Colon (tissue), 2 donors: Measurements from ENCODE around the gene TCL1A.
"Not testable (repeated sequence)": the region's sequence is repeated elsewhere in the genome, so short reads cannot be mapped to it uniquely, and the experiment has no call there.

Experiments
- FAIRE-seq: peaks from 2 replicates; lab custom pipeline; 2012; peaks lifted over from hg19 to GRCh38; lab: Jason Lieb, UNC
- donor health status: control.
- donor health status: control.

Gene TCL1A, protein sequence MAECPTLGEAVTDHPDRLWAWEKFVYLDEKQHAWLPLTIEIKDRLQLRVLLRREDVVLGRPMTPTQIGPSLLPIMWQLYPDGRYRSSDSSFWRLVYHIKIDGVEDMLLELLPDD

DNA sequence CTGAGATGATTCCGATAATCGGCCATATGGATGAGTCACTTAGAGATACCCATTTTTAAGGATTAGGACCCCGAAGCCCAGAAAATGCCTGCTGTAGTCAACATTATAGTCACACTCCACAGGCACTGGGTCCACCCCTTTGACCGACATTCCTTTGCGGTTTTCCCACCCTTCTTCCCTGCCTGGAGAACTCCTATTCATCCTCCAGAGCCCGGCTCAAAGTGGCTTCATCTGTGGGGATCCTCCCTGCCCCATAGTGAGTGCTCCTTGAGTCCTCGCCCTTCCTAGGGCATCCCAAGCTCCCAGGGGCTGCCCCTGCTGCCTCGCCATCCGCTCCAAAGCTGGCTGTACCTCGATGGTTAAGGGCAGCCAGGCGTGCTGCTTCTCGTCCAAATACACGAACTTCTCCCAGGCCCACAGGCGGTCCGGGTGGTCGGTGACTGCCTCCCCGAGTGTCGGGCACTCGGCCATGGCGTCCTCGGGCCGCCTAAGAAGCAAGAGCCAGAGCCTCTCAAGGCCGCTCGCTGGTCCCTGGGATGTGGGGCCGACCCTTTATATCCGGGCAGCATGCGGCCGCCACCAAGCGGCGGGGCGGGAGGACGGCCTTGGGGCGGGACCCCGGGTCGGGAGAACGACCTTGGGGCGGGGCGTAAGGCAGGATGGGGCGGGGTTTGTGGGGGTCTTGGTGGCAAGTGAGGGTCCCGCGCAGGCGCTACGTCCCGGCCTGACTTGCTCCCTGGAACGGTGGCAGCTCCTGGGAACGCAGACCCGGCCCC lies at the start of gene TCL1A:
Gene TCL1A (minus strand): TSS at position 530 of the 776 bp plus-strand sequence. CDS start 59 bp downstream, at position 471.
- FAIRE-seq = no peak

DNA sequence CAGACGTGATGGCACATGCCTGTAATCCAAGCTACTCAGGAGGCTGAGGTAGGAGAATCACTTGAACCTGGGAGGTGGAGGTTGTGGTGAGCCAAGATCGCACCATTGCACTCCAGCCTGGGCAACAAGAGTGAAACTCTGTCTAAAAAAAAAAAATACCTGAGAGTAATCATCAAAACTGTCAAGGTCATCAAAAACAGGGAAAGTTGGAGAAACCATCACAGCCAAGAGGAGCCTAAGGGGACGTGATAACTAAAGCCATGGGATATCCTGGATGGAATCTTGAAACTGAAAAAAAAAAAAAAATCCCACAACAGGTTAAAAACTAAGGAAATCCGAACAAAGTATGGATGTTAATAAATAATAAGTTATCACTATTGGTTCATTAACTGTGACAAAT lies 49.1 kb upstream of the TCL1A start:
- FAIRE-seq = not testable (repeated sequence)

DNA sequence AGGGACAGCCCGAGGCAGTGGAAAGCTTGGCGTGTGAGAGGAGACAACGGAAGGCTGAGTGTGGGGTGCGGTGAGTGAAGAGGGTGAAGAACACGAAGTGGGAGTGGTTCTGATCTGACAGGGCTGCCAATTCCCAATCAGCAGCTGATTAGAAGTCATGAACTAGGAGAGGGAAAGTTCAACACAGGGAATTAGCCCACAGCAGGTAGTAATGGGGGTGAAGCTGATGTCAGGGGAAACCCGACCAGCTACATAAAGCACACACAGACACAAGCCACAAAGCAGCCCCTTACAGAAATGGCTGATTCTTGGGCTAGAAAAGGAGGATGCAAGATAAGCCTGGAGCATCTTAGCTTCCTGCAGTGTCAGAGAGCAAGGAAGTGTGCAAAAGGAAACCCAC lies 47.5 kb upstream of the TCL1A start:
- FAIRE-seq = no peak

DNA sequence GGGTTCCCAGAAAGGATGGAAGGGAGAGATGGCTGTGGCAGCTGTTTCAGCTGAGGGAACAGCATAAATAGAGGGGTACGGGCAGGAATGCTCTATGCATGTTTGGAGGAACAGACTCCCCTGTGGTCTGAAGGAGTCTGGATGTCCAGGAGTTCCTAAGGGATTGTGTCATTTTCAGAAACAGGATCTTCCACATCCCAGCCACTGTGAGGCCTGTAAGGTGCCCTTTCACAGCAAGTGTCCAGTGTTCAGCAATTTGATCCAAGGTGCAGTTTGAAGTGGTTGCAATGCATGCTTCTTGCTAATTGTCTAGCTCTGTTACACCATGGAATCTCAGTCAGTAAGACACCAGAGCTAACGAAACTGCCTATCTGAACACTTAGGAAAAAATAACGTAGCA lies 46.7 kb upstream of the TCL1A start:
- FAIRE-seq = no peak

DNA sequence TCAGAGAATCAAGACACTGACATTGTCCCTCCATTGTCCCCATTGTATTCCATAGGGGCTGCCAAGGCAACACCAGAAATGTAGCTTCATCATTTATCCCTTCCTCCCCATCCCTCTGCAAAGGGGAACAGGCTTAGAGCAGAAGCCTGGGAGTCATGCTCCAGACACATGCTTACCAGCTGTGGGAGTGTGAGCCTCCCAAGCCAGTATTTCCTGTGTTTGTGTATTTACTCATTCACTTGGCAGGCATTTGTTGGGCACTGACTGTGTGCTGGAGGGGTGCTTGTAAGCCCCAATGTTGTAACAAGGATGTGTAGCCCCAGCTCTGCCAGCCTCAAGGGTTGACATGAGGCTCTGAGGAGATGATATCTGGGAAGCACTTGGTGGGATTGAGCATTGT lies 46.0 kb upstream of the TCL1A start:
- FAIRE-seq = no peak

DNA sequence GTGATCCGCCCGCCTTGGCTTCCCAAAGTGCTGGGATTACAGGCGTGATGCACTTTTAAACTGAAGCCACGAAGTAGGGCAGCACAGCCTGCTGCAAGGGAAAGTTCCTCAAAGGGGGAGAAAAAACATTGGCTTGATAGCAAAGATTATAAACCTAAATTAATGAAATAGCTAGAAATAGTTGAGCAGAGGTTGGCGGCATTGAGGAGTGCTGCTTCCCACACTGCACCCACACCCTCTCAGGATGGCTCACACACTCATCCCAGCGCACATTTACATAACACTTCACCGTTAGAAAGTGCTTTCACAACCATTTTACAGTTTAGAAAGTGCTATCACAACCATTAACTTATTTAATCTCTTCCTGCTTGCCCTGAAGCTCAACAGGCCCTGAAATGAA lies 44.4 kb upstream of the TCL1A start:
- FAIRE-seq = no peak

DNA sequence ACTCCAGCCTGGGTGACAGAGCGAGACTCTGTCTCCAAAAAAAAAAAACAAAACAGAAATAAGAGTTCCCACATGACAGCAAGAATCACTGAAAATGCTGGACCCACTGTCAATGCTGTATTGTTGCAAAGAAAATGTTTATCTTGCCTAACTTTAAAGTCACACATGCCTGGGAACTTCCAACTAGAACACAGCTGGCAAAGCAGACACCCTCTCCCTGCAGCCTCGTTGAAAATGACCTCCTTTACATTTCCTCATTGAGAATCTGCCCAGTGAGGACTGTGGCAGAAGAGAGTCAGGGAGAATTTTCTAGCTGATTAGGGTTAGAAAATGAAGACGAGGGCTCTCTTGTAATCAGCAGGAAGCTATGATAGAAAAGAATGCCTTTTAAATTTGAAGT lies 42.8 kb upstream of the TCL1A start:
- FAIRE-seq = no peak

DNA sequence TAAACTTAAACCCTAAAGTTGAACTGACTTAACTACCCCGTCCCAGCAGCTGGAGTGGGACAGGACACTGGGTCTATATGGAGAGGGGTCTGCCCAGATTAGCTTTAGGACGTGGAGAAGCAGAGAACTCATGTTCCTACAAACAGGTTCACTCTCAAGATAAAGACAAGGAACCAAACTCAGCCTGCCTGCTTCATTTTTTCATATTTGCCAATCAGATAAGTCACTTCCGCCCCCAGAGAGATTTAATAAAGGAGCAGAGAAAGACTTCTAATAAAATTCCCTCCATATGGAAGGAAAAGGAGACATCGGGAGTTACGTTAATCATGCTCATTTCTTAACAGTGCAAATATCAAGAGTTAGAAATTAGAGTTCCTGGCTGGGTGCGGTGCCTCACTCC lies 42.2 kb upstream of the TCL1A start:
- FAIRE-seq = no peak

DNA sequence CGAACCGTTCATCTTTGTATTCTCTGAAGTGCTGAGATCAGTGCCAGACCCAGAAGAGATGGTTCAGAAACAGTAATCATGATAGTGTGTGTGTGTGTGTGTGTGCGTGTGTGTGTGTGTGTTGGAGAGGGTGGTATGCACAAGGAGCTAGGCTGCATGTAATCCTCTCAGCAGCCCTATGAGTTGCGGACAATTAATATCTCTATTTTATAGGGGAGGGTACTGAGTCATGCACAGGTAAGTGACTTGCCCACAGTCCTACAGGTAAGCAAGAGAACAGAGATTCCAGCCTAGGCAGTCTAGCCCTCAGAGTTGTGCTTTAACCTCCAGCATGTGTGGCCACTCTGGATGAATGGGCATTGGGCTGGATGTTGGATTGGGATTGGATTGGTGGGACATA lies 27.9 kb upstream of the TCL1A start:
- no peak for FAIRE-seq

DNA sequence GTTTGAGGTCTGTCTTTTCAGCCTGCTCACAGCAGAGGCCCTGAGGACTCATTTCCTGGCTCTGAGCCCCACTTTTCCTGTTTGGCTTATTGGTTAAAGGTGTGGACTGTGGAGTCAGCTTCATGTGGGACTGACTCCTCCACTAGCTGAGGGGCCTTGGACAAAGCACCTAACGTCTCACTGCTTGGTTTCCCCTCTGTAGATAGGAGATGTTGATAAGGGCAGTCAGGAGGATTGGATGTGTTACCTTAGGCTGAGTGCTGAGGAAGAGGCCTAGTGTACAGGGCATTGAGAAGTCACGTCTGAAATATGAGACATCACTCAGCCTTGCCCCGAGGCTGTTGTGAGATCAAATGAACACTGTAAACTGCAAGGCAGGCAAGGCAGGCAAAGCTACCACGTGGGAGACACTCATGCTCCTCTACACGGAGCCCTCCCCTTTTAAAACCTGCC lies 27.1 kb upstream of the TCL1A start:
- FAIRE-seq = no peak

DNA sequence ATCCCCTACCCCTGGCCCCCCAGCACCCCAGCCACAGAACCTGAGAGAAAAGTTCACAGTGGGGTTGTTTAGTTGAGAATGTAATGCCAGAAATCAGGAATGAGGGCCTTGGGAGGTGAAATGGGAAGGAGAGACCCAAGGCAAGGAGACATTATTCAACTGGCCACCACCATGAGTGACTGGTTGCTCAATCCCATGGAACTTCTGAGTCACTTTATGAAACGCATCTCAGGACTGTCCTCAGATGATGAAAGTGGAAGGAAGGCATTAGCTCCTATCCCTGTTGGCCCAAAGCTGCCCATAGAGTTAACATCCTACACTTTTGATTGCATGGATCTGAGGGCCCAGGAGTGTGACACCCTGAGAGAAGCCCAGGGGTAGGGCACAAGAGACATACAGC lies 25.4 kb upstream of the TCL1A start:
- no peak for FAIRE-seq

DNA sequence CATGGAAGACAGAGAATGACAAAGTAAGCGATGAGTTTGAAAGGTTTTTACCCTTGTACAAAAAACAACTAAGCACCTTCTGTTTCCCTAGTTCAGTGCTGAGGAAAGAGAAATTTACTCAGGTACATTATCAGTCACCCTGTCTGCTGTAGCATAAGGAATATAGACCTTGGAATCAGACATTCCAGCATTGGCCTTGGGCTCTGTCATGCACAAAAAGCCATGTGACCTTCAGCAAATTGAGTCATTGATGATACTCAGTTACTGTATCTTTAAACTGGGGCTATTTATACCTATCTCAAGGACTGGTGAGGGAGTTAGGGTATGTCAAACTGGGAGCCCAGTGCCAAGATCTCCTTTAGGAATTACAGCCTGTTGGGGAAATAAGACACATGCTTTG lies 19.3 kb upstream of the TCL1A start:
- FAIRE-seq = no peak

DNA sequence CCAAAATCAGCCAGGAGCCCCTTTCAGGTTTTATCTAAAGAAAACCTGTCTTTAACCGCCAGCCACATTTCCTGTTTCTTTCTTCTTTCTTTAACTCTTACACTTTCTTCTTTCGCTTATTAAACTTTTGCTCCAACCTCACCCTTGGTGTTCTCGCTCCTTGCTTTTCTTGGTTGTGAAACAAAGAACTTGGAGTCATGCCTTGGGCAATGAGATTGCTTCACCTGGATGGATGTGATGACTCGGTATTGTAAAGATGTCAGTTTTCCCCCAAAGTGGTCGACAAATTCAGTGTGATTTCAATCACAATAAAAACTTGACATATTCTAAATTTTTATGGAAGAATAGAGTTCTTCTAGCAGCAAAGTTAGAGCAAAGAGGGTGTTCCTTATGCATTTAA lies 16.2 kb upstream of the TCL1A start:
- no peak for FAIRE-seq

DNA sequence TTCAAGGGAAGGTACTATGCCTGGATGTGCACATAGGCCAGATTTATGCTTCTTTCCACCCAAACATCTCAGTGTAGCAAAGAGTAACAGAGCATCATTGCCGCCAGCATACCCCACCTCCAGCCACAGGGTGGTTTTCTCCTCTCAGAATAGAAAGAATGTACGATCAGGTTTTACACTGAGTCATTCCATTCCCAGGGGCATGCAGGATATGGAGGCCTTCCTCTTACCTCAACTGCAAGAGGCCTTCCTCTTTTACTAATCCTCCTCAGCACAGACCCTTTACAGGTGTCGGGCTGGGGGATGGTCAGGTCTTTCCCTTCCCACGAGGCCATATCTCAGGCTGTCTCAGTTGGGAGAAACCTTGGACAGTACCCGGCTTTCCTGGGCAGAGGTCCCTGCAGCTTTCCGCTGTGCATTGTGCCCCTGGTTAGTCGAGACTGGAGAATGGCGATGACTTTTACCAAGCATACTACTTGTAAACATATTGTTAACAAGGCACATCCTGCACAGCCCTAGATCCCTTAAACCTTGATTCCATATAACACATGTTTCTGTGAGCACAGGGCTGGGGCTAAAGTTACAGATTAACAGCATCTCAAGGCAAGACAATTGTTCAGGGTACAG lies 15.6 kb upstream of the TCL1A start:
- not testable (repeated sequence) for FAIRE-seq

DNA sequence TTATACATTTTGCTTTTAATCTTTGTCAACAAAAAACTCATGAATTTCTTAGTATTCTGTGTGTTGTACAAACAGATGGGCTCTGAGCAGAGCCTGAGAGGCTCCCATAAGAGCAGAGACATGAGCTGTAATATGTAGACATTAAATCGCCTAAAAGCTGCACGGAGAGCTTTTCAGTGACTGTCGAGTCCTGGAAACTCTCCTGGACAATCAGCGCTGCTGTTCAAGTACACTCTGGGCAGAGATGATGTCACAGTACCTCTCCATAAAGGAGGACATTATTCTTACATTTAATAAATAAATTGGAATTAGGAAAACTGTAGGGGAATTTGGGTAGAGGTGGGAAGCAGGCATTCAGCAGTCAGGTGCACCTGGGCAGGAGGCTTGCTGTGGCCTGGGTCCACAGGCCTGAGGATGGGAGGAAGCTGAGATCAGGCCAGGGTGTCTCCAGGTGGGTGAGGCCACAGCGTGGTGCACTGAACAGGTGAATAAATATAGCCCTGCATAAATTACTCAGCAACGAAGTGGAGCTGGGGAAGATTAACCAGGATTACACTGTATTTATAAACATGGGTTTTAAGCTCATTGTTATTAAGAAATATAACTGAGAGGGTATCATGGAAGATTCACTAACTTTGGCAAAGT lies 13.3 kb upstream of the TCL1A start:
- FAIRE-seq = no peak

DNA sequence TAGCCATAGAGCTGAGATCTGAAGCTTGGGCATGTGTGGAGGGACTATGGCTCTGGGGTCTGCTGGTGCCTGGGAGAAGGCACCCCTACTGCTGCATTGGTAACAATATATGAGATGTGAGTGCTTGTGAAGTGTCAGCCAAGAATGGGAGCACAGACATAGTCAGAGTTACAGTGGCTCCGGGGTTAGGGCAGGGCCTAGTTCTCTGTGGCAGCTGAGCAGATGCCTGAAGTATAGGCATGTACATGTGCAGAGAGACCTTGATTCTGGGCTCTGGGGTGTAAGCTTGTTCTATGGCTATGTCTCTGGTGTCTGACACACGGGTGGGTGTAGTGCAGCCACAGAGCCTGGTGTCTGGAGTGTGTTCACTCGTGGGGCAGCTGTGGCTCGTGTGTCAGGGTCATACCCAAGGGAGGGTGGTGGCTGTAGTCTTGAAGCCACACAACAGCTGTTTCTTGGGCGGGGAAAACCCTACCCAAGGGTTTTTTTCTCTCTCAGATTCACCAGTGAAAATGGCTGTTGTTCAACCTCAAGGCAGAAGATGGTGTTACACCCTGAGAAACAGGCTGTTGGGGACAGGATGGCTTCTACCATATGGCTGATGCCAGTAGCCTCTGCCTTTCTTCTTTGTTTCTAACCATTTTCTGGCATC lies 11.9 kb upstream of the TCL1A start:
- no peak for FAIRE-seq

DNA sequence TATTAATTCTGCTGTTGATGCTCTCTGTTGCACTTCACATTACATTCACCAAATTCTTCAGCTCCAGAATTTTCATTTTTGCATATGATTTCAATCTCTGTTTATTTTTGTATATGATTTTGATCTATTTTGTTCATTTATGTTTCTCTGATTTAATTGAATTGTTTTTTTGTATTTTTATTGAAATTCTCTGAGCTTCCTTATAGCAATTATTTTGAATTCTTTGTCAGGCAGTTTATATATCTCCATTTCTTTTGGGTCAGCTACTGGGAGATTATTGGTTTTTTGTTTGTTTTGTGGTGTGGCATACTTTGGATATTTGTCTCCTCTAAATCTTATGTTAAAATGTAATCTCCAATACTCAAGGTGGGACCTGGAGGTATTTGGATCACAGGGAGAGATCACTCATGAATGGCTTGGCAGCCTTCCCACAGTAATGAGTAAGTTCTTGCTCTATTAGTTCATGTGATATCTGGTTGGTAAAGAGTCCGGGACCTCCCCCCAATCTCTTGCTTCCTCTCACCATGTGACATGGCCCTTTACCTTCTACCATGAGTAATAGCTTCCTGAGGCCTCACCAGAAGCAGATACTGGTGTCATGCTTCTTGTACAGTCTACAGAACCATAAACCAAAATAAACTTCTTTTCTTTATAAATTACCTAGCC lies 8.7 kb upstream of the TCL1A start:
- no peak for FAIRE-seq

DNA sequence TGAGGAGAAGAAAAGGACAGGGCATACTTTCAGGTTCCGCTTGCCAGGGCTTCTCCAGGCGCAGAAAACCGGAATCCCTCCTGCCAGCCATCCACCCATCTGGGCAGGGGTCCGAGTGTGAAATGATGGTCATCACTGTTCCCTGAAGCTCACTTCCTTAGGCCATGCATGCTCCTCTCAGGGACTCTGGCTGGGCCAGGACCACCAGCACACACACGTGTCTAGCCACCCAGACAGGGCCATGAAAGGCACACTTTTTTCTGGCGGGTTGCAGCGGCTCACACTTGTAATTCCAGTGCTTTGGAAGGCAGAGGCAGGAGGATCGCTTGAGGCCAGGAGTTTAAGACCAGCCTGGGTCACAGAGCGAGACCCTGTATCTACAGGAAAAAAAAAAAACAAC lies 1.5 kb downstream of the TCL1A start:
- FAIRE-seq = no peak

DNA sequence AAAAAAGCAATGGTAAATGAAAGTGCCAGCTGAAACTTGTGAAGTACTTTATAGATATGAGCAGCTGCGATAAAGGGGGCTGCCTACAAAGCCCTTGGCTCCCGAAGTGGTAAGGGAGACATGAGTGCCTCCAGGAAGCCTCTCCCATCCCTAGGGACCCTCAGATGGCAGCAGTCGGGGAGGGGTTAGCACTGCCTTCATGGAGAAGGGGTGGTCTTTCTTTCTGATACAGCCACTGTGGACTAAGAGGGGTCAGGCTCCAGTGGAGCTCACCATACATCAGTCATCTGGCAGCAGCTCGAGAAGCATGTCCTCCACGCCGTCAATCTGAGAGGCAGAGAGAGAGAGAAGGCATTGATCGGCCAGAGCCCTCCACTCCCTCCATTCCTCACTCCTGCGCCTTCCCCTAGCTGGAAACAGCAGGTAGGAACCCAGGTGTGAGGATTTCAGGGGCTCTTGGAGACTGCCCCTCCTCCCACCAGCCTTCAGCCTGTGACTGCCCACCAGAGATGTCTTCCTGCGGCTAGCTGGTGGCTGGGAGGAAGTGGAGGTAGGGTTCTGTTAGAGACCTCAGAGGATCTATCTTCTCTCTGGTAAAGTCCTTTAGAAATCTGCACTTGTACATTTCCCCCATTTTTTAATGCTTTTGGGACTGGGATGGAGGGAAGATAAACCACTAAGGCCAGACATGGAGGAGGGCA lies 2.3 kb downstream of the TCL1A start:
- FAIRE-seq = no peak

DNA sequence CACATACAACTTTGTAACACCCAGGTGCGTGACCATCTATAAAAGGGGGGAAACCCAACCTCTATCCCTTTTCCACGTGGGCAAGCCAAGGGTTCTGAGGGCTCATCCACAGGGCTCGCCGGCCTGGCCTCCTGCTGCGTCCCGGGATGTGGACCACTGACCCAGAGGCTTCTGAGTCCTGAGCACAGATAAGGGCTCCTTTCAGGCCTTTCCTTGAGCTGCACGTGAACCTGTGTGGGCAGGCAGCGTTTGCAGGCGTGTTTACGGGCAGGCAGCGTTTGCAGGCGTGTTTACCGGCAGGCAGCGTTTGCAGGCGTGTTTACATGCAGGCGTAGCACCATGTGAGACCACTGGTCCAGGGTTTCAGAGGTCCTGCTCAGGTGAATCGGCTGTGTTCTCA lies 3.8 kb downstream of the TCL1A start:
- no peak for FAIRE-seq

DNA sequence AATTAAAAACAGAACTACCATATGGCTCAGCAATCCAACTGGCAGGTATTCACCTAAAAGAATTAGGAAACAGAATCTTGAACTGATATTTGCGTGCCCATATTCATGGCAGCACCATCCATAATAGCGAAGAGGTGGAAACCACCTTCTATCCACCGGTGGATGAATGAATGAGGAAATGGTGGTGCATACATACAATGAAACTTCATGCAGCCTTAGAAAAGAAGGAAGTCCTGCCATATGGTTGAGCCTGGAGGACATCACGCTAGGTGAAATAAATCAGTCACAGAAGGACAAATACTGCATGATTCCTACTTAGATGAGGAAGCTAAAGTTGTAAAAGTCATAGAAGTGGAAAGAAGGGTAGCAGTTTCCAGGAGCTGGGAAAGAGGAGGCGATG lies 6.6 kb downstream of the TCL1A start:
- FAIRE-seq = no peak

DNA sequence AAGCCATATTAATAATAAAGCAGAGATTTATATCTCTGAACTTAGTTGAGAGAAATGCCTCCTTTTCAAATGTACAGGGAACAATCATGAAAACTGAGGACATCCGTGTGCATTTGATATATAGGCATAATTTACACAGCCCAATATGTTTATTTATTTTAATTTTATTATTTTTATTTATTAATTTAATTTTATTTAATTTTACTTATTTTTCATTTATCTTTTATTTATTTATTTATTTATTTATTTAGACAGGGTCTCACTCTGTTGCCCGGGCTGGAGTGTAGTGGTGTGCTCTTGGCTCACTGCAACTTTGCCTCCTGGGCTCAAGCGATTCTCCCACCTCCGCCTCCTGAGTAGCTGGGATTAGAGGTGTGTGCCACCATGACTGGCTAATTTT lies 8.4 kb downstream of the TCL1A start:
- no peak for FAIRE-seq
